HG03432 (cell line): ENCODE measurements around the gene POU3F3.

Experiments used
- ATAC-seq: cut with Tn5 transposase; IDR thresholded peaks from one replicate; pipeline ENCODE4 v1.9.1; 2021; ENCODE audit warnings: mild to moderate bottlenecking, moderate library complexity; ENCODE audit not compliant: unreplicated experiment

Gene POU3F3

DNA sequence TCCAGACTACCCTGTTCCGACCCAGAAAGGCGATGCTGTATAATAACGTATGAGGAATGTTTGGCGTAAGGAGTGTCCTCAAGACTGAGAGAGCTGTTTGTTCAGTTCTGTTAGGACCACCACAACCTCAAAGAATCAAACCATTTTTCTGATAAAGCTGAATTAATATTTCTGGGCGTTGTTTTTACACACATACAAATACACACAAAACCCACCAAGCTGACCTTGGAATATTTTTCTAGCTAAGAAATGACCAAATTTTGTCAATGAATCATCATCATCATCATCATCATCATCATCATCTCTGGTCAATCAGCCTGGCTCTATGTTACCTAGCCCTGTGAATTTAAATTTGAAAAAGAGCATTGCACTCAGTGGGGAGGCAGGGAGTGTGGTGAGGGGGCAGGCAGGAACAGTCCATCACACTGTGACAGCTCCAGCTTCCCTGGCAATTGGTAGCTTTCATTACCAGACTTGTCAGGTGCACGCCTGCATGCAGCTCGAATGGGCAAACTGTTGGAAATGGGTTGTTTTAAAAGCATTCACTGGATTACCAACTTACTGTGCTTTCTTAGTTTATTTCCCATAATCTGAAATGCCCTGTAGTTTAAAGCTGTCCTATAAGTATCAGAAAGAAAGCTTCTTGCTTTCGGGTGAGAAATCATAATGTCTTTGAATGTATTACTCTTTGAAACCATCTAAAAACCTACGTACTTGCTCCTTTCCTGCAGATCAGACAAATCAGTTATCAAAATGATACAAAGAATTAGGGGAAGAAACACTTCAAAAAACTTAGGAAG lies 6.9 kb upstream of the POU3F3 start:
- ATAC-seq = no peak

- ATAC-seq = no peak
Observed at GRCh38 chr2:104847586-104848160, 6.2 kb upstream of the POU3F3 start.

GRCh38 chr2:104848526-104848925 lies 5.4 kb upstream of the POU3F3 start:
- ATAC-seq = peak; percentile 48

- ATAC-seq = no peak
Observed at GRCh38 chr2:104849101-104849500, 4.8 kb upstream of the POU3F3 start.

DNA sequence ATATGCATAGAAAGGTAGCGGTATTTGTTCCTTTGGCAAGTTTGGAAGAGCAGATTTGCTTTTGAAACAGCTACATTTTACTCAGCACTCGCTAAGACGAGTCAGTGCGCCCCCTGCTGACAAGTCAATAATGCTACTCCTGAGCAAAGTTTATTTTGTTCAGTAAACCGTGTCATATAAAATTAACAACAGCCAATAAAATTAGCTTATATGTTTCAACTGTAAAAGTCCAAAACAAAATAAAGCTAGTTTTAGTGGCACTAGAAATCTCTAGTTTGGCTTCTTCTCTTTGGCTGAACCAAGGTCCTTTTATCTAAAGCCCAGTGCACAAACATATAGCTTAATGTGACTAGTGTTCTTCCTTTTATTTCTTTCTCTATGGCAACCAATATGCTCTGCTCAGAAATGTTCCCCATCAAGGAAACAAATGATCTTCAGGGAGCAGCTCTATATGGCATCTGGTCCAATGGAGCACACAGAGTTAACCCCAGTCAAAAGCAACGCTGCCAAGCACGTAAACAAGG lies 4.2 kb upstream of the POU3F3 start:
- ATAC-seq = peak; percentile 31

DNA sequence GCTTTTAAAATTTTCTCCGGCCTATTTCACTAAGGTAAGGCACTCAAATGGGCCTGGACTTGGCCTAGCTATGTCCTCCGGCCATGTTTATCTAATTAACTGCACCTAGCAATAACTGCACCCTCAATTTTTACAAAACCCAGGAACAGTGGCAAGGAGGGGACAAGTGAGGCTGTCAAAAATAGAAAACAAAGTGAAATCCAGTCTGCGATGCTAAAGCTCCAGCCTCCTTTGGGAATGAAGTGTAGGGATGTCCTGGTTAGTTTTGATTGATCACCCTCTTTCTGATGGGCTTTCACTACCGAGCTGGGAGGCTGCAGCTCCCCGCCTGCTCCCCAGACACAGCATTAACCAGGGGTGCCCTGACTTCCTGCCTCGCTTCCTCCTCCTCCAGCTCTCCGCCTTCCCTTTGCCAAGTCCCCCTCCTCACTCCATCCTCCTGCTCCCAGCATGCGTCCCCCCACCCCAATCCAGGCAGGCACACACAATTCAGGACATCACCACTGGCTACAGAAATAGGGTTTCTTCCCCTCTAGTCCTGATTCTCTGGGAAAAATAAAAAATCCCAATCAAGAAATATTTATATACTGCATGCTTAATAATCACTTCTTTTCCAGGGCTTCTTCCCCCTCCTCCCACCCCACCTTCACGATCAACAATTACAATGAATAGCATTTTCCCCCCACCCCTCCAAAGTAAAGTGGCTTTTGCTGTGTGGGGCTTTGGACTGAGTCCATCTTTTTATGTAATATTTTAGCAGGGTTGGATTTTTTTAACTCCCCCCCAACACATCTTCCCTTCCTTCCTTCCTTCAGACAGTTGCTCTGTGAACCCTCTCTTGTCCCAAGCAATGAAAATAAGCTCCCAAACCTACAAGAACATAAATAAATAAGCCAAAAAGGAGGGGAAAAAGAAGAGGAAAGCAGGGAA lies 3.3 kb upstream of the POU3F3 start:
- no peak for ATAC-seq

DNA sequence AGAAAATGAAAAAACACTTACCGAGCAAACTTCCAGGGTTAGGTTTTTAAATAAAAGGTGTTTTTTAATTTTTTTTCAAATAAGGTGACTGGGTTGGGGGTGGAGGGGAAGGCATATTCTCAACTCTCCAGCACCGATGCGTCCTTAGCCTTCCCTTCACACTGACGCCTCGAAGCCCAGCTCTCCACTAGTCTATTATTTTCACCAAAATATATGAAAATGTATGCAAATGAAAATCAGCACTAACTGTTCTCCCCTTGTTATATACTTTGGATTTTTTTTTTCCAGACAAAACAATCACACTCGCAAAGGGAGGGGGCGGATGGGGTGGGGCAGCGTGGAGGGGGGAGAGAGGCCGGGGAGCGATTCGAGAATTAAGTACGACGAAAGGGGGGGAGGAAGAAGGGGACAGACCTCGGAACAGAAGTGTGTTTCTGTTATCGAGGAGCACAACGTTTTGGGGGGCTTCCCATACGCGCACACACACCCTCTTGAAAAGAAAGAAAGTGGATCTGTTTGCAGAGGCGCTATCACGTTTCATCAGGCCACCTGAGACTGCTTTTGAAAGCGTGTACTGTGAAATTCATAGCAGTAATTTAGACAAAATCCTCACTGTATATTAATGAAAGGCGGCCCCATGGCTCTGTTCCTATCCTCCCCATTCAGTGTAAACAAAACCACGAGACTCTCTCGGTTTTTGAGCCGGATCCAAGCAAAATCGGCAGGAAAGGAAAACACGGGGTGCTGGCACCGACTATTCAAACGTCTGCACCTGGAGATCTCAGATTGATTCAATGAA lies 2.4 kb upstream of the POU3F3 start:
- no peak for ATAC-seq

DNA sequence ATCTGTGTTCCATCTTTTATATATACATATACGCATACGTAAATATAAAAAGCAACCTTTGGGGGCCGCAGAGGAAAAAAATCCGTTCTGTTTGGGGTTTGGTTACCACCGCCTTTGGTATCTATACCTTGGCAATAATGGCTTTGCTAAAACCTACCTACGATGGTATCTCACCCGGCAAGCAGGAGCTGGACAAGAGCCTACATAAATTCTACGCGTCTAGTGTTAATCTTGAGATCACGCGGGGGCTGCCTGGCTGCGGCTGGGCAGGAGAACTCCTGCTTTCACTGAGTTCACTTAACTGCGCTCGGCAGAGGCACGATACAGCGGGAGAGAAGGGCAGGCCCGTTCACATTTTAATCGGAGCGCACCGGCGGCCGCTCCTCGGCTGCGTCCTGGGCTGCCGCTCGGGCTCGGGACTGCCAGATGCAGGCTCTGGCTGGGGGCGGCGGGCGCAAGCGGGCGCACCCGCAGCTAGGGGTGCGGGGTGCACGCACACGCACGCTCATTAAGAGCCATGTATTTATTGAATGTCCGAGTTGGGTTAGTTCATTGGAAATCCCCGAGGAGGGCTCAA lies 1.7 kb upstream of the POU3F3 start:
- peak; percentile 30 for ATAC-seq

DNA sequence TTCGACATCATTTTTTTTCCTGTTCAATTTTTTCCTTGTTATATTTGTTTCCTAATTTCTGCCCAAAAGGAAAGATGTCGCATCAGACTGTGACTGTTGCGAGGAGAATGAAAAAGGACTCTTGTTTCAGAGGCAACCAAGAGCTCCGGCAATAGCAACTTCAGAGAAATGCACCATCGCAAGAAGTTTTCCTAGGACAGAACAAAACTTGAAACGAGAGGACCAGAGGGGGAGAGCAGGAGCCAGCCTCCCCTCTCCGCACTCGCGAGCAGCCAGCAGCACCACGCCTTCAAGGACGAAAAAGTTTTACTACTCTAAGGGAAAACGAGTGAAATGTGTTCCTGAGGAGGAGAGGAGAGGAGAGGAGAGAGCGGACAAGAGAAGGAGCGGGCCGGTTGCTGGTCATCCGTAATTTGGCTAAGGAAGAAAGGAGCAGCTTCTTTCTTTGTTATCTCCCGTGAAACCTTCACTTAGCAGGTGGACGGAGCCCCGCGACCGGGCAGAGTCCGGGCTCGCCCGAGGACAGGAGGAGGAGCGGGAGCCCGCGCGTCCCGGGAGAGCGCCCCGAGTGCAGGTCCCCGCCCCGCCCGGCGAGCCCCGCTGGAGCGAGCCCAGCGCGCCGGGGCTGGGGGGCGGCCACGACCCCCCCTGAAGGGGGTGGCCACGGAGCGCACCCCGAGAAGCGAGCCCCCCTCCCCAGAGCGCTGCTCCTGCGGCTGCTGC lies 744 bp downstream of the POU3F3 start:
- ATAC-seq = no peak

GRCh38 chr2:104855221-104856085 lies 1.5 kb downstream of the POU3F3 start:
- ATAC-seq = no peak

DNA sequence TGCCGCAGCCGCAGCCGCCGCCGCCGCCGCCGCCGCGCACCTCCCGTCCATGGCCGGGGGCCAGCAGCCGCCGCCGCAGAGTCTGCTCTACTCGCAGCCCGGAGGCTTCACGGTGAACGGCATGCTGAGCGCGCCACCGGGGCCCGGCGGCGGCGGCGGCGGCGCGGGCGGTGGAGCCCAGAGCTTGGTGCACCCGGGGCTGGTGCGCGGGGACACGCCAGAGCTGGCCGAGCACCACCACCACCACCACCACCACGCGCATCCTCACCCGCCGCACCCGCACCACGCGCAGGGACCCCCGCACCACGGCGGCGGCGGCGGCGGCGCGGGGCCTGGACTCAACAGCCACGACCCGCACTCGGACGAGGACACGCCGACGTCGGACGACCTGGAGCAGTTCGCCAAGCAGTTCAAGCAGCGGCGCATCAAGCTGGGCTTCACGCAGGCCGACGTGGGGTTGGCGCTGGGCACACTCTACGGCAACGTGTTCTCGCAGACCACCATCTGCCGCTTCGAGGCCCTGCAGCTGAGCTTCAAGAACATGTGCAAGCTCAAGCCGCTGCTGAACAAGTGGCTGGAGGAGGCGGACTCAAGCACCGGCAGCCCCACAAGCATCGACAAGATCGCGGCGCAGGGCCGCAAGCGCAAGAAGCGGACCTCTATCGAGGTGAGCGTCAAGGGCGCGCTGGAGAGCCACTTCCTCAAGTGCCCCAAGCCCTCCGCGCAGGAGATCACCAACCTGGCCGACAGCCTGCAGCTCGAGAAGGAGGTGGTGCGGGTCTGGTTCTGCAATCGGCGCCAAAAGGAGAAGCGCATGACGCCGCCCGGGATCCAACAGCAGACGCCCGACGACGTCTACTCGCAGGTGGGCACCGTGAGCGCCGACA lies 2.4 kb downstream of the POU3F3 start:
- ATAC-seq = no peak

GRCh38 chr2:104856973-104857261 lies 3.0 kb downstream of the POU3F3 start:
- no peak for ATAC-seq

DNA sequence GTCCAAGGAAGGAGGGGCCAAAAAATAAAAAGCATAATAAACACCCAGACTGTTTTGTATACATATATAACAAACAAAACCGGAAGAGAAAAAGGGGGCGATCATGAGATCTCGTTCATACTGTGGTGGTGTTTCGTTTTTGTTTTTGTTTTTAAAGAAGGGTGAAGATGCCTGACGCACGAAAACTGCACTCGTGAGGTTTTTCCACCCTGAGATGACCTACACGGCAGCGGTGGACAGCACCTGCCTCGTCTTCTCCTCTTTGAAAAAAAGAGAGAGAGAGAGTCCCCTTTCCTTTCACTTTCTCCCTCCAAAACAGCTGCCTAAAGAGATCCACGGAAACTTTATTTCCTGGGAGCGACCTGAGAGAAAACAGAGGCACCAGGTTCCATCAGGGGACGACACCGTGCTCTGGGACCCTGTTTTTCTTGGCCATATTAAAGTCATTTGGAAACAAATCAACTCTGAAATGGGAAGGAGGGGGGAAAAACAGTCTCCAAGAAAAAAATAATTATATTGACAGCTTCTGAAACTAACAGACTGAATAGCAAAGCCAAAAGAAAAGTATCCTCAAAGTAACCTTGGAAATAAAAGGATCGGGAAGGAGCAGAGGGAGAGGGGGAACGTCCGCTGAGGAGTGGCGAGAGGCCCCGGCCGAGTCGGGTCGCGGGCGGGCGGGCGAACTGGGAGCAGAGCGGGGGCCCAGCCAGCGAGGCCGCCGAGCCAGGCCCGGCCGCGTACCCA lies 3.5 kb downstream of the POU3F3 start:
- no peak for ATAC-seq

GRCh38 chr2:104858006-104858978 lies 4.4 kb downstream of the POU3F3 start:
- ATAC-seq = no peak

- no peak for ATAC-seq
Observed at GRCh38 chr2:104859291-104859765, 5.4 kb downstream of the POU3F3 start.
